Motor neuron (in vitro differentiated cells): ENCODE results near the gene ELAC2. TPM values are rescaled to one million over a fixed set of nuclear protein-coding genes. Genes with fewer than 3 reads are reported as not detected.

Experiments used
- ATAC-seq, 8 experiments: fragments of 200-7000 bp; cut with Tn5 transposase; replicated peaks in 6 of 8; 2 replicates each; pipeline ENCODE4 v1.8.0; 2021; ENCODE audit warnings: mild to moderate bottlenecking in 8 of 8, moderate library complexity in 8 of 8
- H3K27ac ChIP-seq, 2 donors: fragments of 250-450 bp; sonication (Bioruptor Pico); 2 replicates each; pipeline ENCODE4 v1.9.0; 2021; ENCODE audit warnings: antibody characterized with exemption in 2 of 2, mild to moderate bottlenecking in 2 of 2, moderate library complexity in 1 of 2
- H3K4me1 ChIP-seq, 2 donors: fragments of 250-450 bp; sonication (Bioruptor Pico); replicated peaks in 1 of 2; 2 replicates each; pipeline ENCODE4 v1.6.1; 2021; ENCODE audit warnings: antibody characterized with exemption in 2 of 2, mild to moderate bottlenecking in 2 of 2, moderate library complexity in 1 of 2
- H3K4me3 ChIP-seq, 5 donors: fragments of 250-450 bp; sonication (Bioruptor Pico); 2 replicates each; pipeline ENCODE4 v1.9.0; 2021; ENCODE audit warnings: antibody characterized with exemption in 5 of 5, mild to moderate bottlenecking in 5 of 5, moderate library complexity in 4 of 5
- WGBS, 10 experiments: fragments of 450-650 bp; shearing (Covaris generic); methylation state at CpG; one replicate each; pipeline ENCODE4 v1.0.0; 2022; 5-methylcytosine and 5-hydroxymethylcytosine counted together
- in situ Hi-C, 9 experiments: fragments of 400-800 bp; cut with MboI; loops; one replicate each; pipeline ENCODE4 v1.15.0; 2021; ENCODE audit warnings: low sequenced_read_pairs in 9 of 9, low pct_unique_long_range_greater_than_20kb in 2 of 9; ENCODE audit not compliant: unreplicated experiment in 9 of 9
- total RNA-seq, 8 experiments: library from RNA; unstranded; fragments of 300-600 nt; gene quantifications; 2 replicates each; pipeline versions ENCODE4 v1.2.3 to v1.2.4, GENCODE V29; 2022

ELAC2 gene
- total RNA-seq, 8 experiments from 2014 or later = 20.1 to 103 (median 39.9) TPM

- 80 to 100% (median 100%) methylated on average over 1 to 3 of the region's 6 CpGs; no CpG with 5 or more reads in 2 of the 10 experiments for WGBS, 10 experiments
- Histone ChIP-seq H3K4me1 (peaks cover 9 to 19% of the 10 kb centered on the region in 2 donors), H3K27ac (no peak overlapping the region), H3K4me3 (no peak overlapping the region)
- no peak for ATAC-seq
- in situ Hi-C loops = loop anchor here in 2 of 9 experiments (25.0 kb wide), 1 partner anchor 818 kb away; no protein-coding TSS in a partner anchor
Measured at GRCh38 chr17:13005530-13005929, 12.3 kb downstream of the ELAC2 start.

GRCh38 chr17:13004336-13004735 lies 13.5 kb downstream of the ELAC2 start:
- Histone ChIP-seq H3K27ac (no peak overlapping the region), H3K4me1 (peaks cover 11 to 27% of the 10 kb centered on the region in 2 donors), H3K4me3 (no peak overlapping the region)
- WGBS, 10 experiments = 50 to 100% (median 90%) methylated on average over 1 to 4 of the region's 4 CpGs; no CpG with 5 or more reads in 2 of the 10 experiments
- no peak for ATAC-seq
- in situ Hi-C loops = loop anchor here in 2 of 9 experiments (25.0 kb wide), 1 partner anchor 817 kb away; no protein-coding TSS in a partner anchor

DNA sequence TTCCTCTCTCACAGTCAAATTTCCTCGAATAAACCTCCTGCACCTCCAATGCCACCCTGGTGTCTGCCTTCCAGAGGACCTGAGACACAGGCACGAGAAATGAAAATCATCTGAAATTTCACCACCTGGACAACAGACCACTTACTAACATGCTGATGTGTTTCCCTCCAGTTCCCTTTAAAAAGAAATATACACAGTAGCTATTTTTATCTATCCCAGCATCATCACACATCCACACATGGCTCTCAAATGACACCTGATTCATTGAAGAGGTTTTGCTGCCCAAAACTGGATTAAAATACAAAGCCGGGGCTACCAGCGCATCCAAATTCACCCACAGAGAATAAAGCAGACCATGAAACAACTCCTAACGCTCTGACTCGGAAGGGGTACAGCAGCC lies 13.9 kb downstream of the ELAC2 start:
- ATAC-seq = no peak
- 75 to 100% (median 90%) methylated on average over 1 to 6 of the region's 6 CpGs; no CpG with 5 or more reads in 1 of the 10 experiments for WGBS, 10 experiments
- H3K27ac ChIP-seq = no peak overlapping the region
- in situ Hi-C loops = loop anchor here in 2 of 9 experiments (25.0 kb wide), 1 partner anchor 817 kb away; no protein-coding TSS in a partner anchor
- peaks cover 15 to 29% of the 10 kb centered on the region in 2 donors for H3K4me1 ChIP-seq
- no peak overlapping the region for H3K4me3 ChIP-seq

DNA sequence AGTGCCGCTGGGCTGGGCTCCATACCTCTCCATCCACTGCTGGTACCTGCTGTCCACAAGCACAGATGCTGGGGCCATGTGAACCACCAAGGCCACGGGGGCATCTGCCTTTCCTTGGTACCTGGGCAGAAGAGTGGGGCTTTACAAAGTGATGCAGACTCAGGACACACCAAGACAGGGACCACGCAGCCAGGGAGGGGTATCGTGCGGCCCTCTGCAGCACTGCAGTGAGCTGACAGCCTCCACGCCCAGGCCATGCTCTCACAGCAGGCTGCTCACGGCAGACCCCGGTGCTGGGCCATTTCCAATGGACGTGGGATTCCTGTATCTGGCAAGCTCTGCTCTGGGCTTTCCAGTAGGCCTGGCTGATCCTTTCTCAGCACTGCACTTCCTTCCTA lies 14.4 kb downstream of the ELAC2 start:
- ATAC-seq = peak in 6 of 8 experiments; percentile 3 to 58 (median 24)
- 43 to 80% (median 68%) methylated on average over 1 to 3 of the region's 9 CpGs; no CpG with 5 or more reads in 6 of the 10 experiments for WGBS, 10 experiments
- Histone ChIP-seq H3K27ac (no peak overlapping the region), H3K4me3 (no peak overlapping the region), H3K4me1 (peaks cover 20 to 32% of the 10 kb centered on the region in 2 donors)
- in situ Hi-C loops = loop anchor here in 2 of 9 experiments (25.0 kb wide), 1 partner anchor 816 kb away; no protein-coding TSS in a partner anchor

GRCh38 chr17:13002761-13003453 lies 14.9 kb downstream of the ELAC2 start:
- in situ Hi-C loops = loop anchor here in 2 of 9 experiments (25.0 kb wide), 1 partner anchor 816 kb away; no protein-coding TSS in a partner anchor
- 25 to 100% (median 60%) methylated on average over 1 to 8 of the region's 15 CpGs; no CpG with 5 or more reads in 4 of the 10 experiments for WGBS, 10 experiments

DNA sequence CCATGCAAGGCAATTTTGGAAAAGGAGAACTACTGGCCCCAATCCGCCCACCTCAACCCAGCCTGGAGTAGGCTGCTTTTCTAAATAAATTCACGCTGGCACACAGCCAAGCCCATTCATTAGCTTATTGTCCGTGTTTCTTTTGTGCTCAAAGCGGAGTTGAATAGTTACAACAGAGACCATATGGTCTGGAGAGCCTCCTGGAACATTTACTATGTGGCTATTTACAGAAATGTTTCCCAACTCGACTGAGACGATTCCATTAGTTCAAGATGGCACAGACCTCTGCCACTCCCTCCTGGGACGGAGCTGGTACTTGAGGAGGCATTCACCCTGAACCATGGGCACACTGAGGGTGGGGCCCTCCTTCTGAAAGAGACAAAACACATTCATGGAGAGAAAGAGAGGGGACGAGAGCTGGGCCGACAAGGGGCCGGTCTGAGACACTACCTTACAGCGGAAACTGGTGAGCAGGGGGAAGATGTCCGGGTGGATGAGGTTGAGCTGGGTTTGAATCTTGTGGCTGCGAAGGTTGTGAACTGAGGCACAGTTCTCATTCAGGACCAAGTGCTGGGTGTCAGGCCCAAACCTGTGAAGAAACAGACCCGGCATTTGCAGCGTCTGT lies 15.7 kb downstream of the ELAC2 start:
- WGBS, 10 experiments = 10 to 71% (median 35%) methylated on average over 2 to 8 of the region's 15 CpGs; no CpG with 5 or more reads in 1 of the 10 experiments
- H3K4me1 ChIP-seq = peaks cover 29 to 44% of the 10 kb centered on the region in 2 donors
- no peak overlapping the region for H3K4me3 ChIP-seq
- in situ Hi-C loops = loop anchor here in 2 of 9 experiments (25.0 kb wide), 1 partner anchor 815 kb away; no protein-coding TSS in a partner anchor
- ATAC-seq = peak in 5 of 8 experiments; percentile 65 to 80 (median 73)
- peak overlapping the region in 1 of 2 donors; percentile 47 for H3K27ac ChIP-seq

More at GRCh38 chr17:13002761-13003453, 14.9 kb downstream of the ELAC2 start:
- Histone ChIP-seq H3K4me1 (peaks cover 26 to 37% of the 10 kb centered on the region in 2 donors), H3K4me3 (no peak overlapping the region), H3K27ac (no peak overlapping the region)
- ATAC-seq = peak; percentile 46 to 97 (median 64)

- ATAC-seq = no peak
- WGBS, 10 experiments = 89 to 100% (median 97%) methylated on average over 1 to 7 of the region's 8 CpGs; no CpG with 5 or more reads in 4 of the 10 experiments
- Histone ChIP-seq H3K4me1 (peaks cover 29 to 44% of the 10 kb centered on the region in 2 donors), H3K27ac (no peak overlapping the region), H3K4me3 (no peak overlapping the region)
- in situ Hi-C loops = loop anchor here in 2 of 9 experiments (25.0 kb wide), 1 partner anchor 813 kb away; no protein-coding TSS in a partner anchor
Measured at GRCh38 chr17:13000561-13000960, 17.3 kb downstream of the ELAC2 start.

GRCh38 chr17:12998874-12999273 lies 19.0 kb downstream of the ELAC2 start:
- in situ Hi-C loops = no loop called here
- WGBS, 10 experiments = 15 to 100% (median 100%) methylated on average over 1 to 4 of the region's 5 CpGs; no CpG with 5 or more reads in 3 of the 10 experiments
- ATAC-seq = peak in 5 of 8 experiments; percentile 69 to 85 (median 73)
- no peak overlapping the region for H3K4me3 ChIP-seq
- H3K27ac ChIP-seq = no peak overlapping the region
- H3K4me1 ChIP-seq = peaks cover 29 to 44% of the 10 kb centered on the region in 2 donors

- peaks cover 29 to 44% of the 10 kb centered on the region in 2 donors for H3K4me1 ChIP-seq
- 6 to 89% (median 78%) methylated on average over 3 to 5 of the region's 8 CpGs; no CpG with 5 or more reads in 5 of the 10 experiments for WGBS, 10 experiments
- ATAC-seq = no peak
- H3K27ac ChIP-seq = no peak overlapping the region
- H3K4me3 ChIP-seq = no peak overlapping the region
- in situ Hi-C loops = no loop called here
Measured at GRCh38 chr17:12998461-12998860, 19.4 kb downstream of the ELAC2 start.

DNA sequence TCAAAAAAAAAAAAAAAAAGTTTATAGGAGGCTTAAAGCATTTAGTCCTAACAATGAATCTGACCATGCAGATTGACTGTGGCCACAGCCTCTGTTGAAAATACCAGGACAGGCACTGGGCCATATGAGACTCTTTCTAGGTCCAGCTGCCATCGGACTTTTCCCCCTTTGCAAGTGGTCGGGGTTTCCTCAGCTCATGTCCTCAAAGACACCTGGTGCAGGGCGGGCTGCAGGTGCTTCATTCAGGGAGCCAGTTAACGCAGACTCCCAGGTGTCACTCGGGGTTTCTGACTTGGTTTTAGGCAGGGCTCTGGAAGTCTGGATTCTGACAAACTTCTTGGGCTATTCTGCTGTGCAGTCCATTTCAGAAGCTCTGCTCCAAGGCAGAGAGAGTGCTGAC lies 20.9 kb downstream of the ELAC2 start:
- in situ Hi-C loops = no loop called here
- no peak overlapping the region for H3K4me3 ChIP-seq
- ATAC-seq = no peak
- WGBS, 10 experiments = 80 to 100% (median 92%) methylated on average over 1 to 5 of the region's 5 CpGs; no CpG with 5 or more reads in 5 of the 10 experiments
- no peak overlapping the region for H3K27ac ChIP-seq
- peaks cover 24 to 34% of the 10 kb centered on the region in 2 donors for H3K4me1 ChIP-seq

DNA sequence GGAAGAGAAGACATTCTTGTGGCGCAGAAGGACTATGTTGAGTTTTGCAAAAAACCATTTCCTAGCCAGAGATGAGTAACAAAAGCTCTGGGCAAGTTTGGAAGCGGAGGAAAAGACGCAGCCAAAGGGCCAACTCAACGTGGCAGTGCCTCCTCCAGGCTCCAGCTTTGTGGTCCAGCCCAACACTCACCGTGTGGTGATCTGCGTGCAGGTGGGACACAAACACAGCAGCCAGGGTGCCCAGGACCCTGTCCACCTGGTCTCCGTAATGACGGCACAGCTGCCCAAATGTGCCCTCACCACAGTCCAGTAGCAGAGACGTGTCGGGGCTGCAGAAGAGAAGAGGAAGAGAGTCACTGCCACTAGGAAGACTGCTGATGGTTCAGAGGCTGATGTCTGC lies 21.5 kb downstream of the ELAC2 start:
- ATAC-seq = no peak
- WGBS, 10 experiments = 60 to 100% (median 100%) methylated on average over 1 to 6 of the region's 10 CpGs; no CpG with 5 or more reads in 2 of the 10 experiments
- in situ Hi-C loops = no loop called here
- Histone ChIP-seq H3K4me3 (no peak overlapping the region), H3K4me1 (peaks cover 19 to 31% of the 10 kb centered on the region in 2 donors), H3K27ac (no peak overlapping the region)

DNA sequence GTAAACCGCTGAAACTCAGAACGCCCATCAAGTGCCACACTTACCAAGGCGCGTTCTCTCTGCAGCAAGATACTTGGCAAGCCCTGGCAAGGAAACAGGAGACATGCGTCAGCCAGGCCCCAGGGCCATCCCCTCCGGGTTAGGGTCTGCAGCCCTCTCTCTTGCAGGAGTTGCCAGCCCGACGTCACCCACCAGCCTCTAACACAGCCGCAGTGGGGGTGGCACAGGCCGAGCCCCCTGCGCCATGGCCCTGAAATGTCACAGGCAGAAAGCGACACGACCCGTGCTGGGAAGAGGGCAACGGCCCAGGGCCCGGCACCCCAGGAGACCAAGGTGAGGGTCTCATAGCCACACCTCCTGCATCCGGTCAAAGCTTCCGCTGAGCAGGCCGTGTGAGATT lies 21.9 kb downstream of the ELAC2 start:
- 87 to 100% (median 96%) methylated on average over 2 to 5 of the region's 19 CpGs; no CpG with 5 or more reads in 6 of the 10 experiments for WGBS, 10 experiments
- Histone ChIP-seq H3K4me3 (no peak overlapping the region), H3K27ac (no peak overlapping the region), H3K4me1 (peaks cover 19 to 28% of the 10 kb centered on the region in 2 donors)
- no peak for ATAC-seq
- in situ Hi-C loops = no loop called here
